RPMI7951 (cell line): ENCODE measurements around the gene PALM. TPM values are rescaled to one million over a fixed set of nuclear protein-coding genes. Genes with fewer than 3 reads are reported as not detected.

Source experiments
- DNase-seq: peaks from one replicate; pipeline ENCODE4 v3.0.0-alpha.2; 2012; ENCODE audit warnings: low read depth
- total RNA-seq: library from RNA; depleted of rRNA; stranded (reverse); fragments of >200 nt; shearing (Covaris generic); gene quantifications from 2 replicates; pipeline ENCODE4 v1.2.3, GENCODE V29; 2014

The PALM gene
- total RNA-seq, 1 experiment from 2014 or later = not detected

GRCh38 chr19:752652-753517 lies 44.1 kb downstream of the PALM start:
- DNase-seq = peak; percentile 91

- no peak for DNase-seq
Observed at GRCh38 chr19:754530-754929, 45.8 kb downstream of the PALM start.

GRCh38 chr19:755063-755462 lies 46.3 kb downstream of the PALM start:
- DNase-seq = no peak

- peak; percentile 46 for DNase-seq
Observed at GRCh38 chr19:756236-756635, 47.5 kb downstream of the PALM start.

GRCh38 chr19:756821-757688 lies 48.3 kb downstream of the PALM start:
- no peak for DNase-seq

GRCh38 chr19:757811-758668 lies 49.3 kb downstream of the PALM start:
- no peak for DNase-seq

GRCh38 chr19:763181-763580 lies 54.4 kb downstream of the PALM start:
- no peak for DNase-seq

- no peak for DNase-seq
Observed at GRCh38 chr19:763869-764268, 55.1 kb downstream of the PALM start.

GRCh38 chr19:764301-764700 lies 55.6 kb downstream of the PALM start:
- DNase-seq = no peak

- no peak for DNase-seq
Observed at GRCh38 chr19:765179-765738, 56.5 kb downstream of the PALM start.

GRCh38 chr19:768424-768823 lies 59.7 kb downstream of the PALM start:
- DNase-seq = peak; percentile 83

GRCh38 chr19:769616-770015 lies 60.9 kb downstream of the PALM start:
- DNase-seq = no peak

GRCh38 chr19:771332-771785 lies 62.6 kb downstream of the PALM start:
- peak; percentile 51 for DNase-seq

- no peak for DNase-seq
Observed at GRCh38 chr19:772063-772462, 63.3 kb downstream of the PALM start.

- no peak for DNase-seq
Observed at GRCh38 chr19:772730-773436, 64.1 kb downstream of the PALM start.

- DNase-seq = peak; percentile 80
Observed at GRCh38 chr19:776549-776948, 67.8 kb downstream of the PALM start.

GRCh38 chr19:778910-779653 lies 70.3 kb downstream of the PALM start:
- DNase-seq = peak; percentile 91

- no peak for DNase-seq
Observed at GRCh38 chr19:780935-781334, 72.2 kb downstream of the PALM start.

GRCh38 chr19:781800-782184 lies 73.1 kb downstream of the PALM start:
- no peak for DNase-seq
